GM23248 (cell line): Measurements from ENCODE around the gene AP3B1. TPM values are rescaled to one million over a fixed set of nuclear protein-coding genes. Genes with fewer than 3 reads are reported as not detected.

Experiments
- DNase-seq: peaks from one replicate; pipeline ENCODE4 v3.0.0-alpha.2; 2015
- H2AFZ ChIP-seq: fragments of 200-600 bp; sonication (generic); 2 replicates; pipeline ENCODE4 v1.6.1; 2016; ENCODE audit warnings: antibody characterized with exemption
- H3F3A ChIP-seq: fragments of 200-600 bp; sonication (generic); 2 replicates; pipeline ENCODE4 v1.6.1; 2016; ENCODE audit warnings: mild to moderate bottlenecking, antibody characterized with exemption, mixed run types; ENCODE audit not compliant: insufficient read depth
- H3K27ac ChIP-seq: fragments of 200-600 bp; sonication (generic); 2 replicates; pipeline ENCODE4 v1.5.1; 2016; ENCODE audit warnings: mild to moderate bottlenecking
- H3K27me3 ChIP-seq: fragments of 200-600 bp; sonication (generic); replicated peaks from 2 replicates; pipeline ENCODE4 v1.6.1; 2016; ENCODE audit warnings: mild to moderate bottlenecking; ENCODE audit not compliant: insufficient read depth
- H3K36me3 ChIP-seq: fragments of 200-600 bp; sonication (generic); 2 replicates; pipeline ENCODE4 v1.6.1; 2016; ENCODE audit warnings: low read depth, mild to moderate bottlenecking
- H3K4me1 ChIP-seq: fragments of 200-600 bp; sonication (generic); 2 replicates; pipeline ENCODE4 v1.6.1; 2016; ENCODE audit warnings: mild to moderate bottlenecking; ENCODE audit not compliant: insufficient read depth
- H3K4me2 ChIP-seq: fragments of 200-600 bp; sonication (generic); one replicate; pipeline ENCODE4 v1.6.1; 2016; ENCODE audit warnings: mild to moderate bottlenecking; ENCODE audit not compliant: unreplicated experiment
- H3K4me3 ChIP-seq: fragments of 200-600 bp; sonication (generic); 2 replicates; pipeline ENCODE4 v1.5.1; 2016; ENCODE audit warnings: mild to moderate bottlenecking
- H3K79me2 ChIP-seq: fragments of 200-600 bp; sonication (generic); 2 replicates; pipeline ENCODE4 v1.6.1; 2016; ENCODE audit warnings: mild to moderate bottlenecking; ENCODE audit not compliant: insufficient read depth
- H3K9ac ChIP-seq: fragments of 200-600 bp; sonication (generic); 2 replicates; pipeline ENCODE4 v1.6.1; 2016; ENCODE audit warnings: mild to moderate bottlenecking
- H3K9me2 ChIP-seq: fragments of 200-600 bp; sonication (generic); 2 replicates; pipeline ENCODE4 v1.6.1; 2016; ENCODE audit warnings: mixed run types, mild to moderate bottlenecking, moderate library complexity; ENCODE audit not compliant: insufficient read depth
- H3K9me3 ChIP-seq: fragments of 200-600 bp; sonication (generic); one replicate; pipeline ENCODE4 v1.6.1; 2017; ENCODE audit warnings: low read depth
- H4K20me1 ChIP-seq: fragments of 200-600 bp; sonication (generic); 2 replicates; pipeline ENCODE4 v1.6.0; 2016; ENCODE audit not compliant: insufficient read depth
- EZH2 ChIP-seq: fragments of 200-600 bp; sonication (generic); IDR thresholded peaks from 2 replicates; pipeline ENCODE4 v1.6.1; 2018; ENCODE audit warnings: antibody characterized with exemption, mild to moderate bottlenecking; ENCODE audit not compliant: insufficient read depth, poor library complexity, severe bottlenecking
- EZH2phosphoT487 ChIP-seq: fragments of 200-600 bp; sonication (generic); IDR thresholded peaks from 2 replicates; pipeline ENCODE4 v1.6.1; 2018; ENCODE audit warnings: antibody characterized with exemption, moderate library complexity, mild to moderate bottlenecking, low read depth; ENCODE audit not compliant: insufficient read depth
- WGBS, 2 experiments: methylation state at CpG; one replicate each; pipeline ENCODE4 v1.1.6; 2015 to 2017; ENCODE audit warnings: low lambda C conversion rate in 2 of 2, low coverage in 1 of 2; ENCODE audit errors: missing lambda C conversion rate in 2 of 2; 5-methylcytosine and 5-hydroxymethylcytosine counted together
- in situ Hi-C: fragments of 300-500 bp; cut with MboI; formaldehyde crosslinking; loops from 2 replicates; pipeline ENCODE4 v1.15.0; 2020
- polyA plus RNA-seq: library from polyadenylated mRNA; unstranded; fragments of >200 nt; fragmentation: Nextera tagmentation; extraction: Ambion mirVana; gene quantifications from 2 replicates; pipeline ENCODE4 v1.2.1, GENCODE V29; 2016
- total RNA-seq: library from RNA; depleted of rRNA; stranded (reverse); fragments of >200 nt; shearing (Covaris generic); gene quantifications from 2 replicates; pipeline ENCODE4 v1.2.3, GENCODE V29; 2014

Gene AP3B1
- total and polyA plus RNA-seq, 2 experiments from 2014 or later, result 40.3 to 49.7 TPM

DNA sequence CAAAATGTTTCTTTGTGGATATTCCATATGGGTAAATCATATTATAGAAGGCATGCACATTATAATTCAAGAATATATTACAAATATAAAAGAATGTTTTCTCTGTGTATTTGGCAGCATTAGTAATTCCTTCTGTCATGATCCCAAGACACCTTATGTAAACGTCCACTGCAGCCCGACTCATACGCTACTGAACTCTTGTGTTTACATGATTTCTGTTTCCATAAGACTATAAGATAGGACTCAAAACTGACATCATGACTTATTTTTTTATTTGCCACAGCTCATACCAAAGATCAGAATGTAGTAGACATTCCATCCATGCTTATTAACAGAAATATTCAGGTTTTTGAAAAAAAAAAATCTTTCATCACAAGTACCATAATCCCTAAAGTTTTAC is 234.1 kb downstream of the AP3B1 start:
- Histone ChIP-seq H3K36me3 (no peaks in the 10 kb centered on the region), H3K9me2 (no peaks in the 10 kb centered on the region), H3K9ac (no peak overlapping the region), H4K20me1 (no peaks in the 10 kb centered on the region), H3F3A (no peaks in the 10 kb centered on the region), H3K4me2 (no peak overlapping the region), H3K27ac (no peak overlapping the region), H2AFZ (no peak overlapping the region), H3K4me1 (peaks cover 7% of the 10 kb centered on the region; the same call in 1 of the 2 replicates), H3K4me3 (no peak overlapping the region), H3K79me2 (no peaks in the 10 kb centered on the region), H3K27me3 (no peaks in the 10 kb centered on the region), H3K9me3 (no peaks in the 10 kb centered on the region)
- TF ChIP-seq EZH2, result no peak
- TF ChIP-seq EZH2phosphoT487, result no peak
- in situ Hi-C loops, result no loop called here
- 80 to 81% methylated on average over 3 of the region's 3 CpGs for whole genome bisulfite sequencing, 2 experiments
- peak; percentile 28 for DNase-seq

- Histone ChIP-seq H3K27ac (no peak overlapping the region), H3K27me3 (no peaks in the 10 kb centered on the region), H4K20me1 (no peaks in the 10 kb centered on the region), H3K4me2 (no peak overlapping the region), H3F3A (no peaks in the 10 kb centered on the region), H2AFZ (no peak overlapping the region), H3K36me3 (no peaks in the 10 kb centered on the region), H3K9me3 (no peaks in the 10 kb centered on the region), H3K4me3 (no peak overlapping the region), H3K4me1 (peaks cover 7% of the 10 kb centered on the region; the same call in 1 of the 2 replicates), H3K9me2 (no peaks in the 10 kb centered on the region), H3K79me2 (no peaks in the 10 kb centered on the region), H3K9ac (no peak overlapping the region)
- in situ Hi-C loops, result no loop called here
- DNase-seq, result no peak
- 54 to 57% methylated on average over 2 of the region's 2 CpGs for WGBS, 2 experiments
- TF ChIP-seq EZH2phosphoT487 (no peak), EZH2 (no peak)
Observed at GRCh38 chr5:78058625-78059024, 235.9 kb downstream of the AP3B1 start.

DNA sequence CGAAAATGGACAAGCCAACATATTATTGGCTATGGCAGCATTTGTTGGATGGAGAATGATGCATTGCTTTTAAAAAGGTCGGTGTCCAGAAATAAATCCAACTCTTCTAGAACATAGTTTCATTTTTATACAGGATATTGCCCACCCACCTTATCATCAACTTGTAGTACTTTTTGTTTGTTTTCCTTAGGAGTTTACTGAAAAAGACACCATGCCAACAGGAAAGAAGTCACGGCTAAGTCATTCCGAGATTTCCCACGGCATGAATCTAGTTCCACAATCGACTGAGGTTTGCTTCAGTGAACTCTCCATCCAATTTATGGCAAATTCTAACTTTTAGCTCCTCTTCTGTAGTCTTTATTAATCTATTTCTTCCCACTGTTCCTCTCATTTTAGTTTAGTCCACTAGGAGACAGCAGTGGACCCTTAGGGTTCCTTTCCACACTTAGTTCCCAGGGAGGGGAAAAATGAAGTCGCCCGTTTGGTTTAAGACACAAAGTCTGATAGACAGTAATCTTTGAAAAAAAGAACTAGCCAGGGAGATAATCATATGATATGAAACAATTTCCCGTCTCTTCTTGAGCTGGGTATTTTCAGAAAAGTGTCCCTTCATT is 237.5 kb downstream of the AP3B1 start:
- H3K36me3 ChIP-seq, result no peaks in the 10 kb centered on the region
- no peaks in the 10 kb centered on the region for H3K27me3 ChIP-seq
- H3K4me2 ChIP-seq, result no peak overlapping the region
- in situ Hi-C loops, result no loop called here
- WGBS, 2 experiments, result 91% methylated on average over 9 of the region's 9 CpGs
- no peaks in the 10 kb centered on the region for H3K79me2 ChIP-seq
- no peaks in the 10 kb centered on the region for H3K9me3 ChIP-seq
- H3K4me3 ChIP-seq, result no peak overlapping the region
- no peaks in the 10 kb centered on the region for H3K9me2 ChIP-seq
- H2AFZ ChIP-seq, result no peak overlapping the region
- H3K4me1 ChIP-seq, result peaks cover 7% of the 10 kb centered on the region; the same call in 1 of the 2 replicates
- H3K9ac ChIP-seq, result no peak overlapping the region
- no peaks in the 10 kb centered on the region for H4K20me1 ChIP-seq
- no peaks in the 10 kb centered on the region for H3F3A ChIP-seq
- no peak overlapping the region for H3K27ac ChIP-seq
- TF ChIP-seq EZH2phosphoT487 (no peak), EZH2 (no peak)
- DNase-seq, result no peak

GRCh38 chr5:78056053-78056452 is 238.4 kb downstream of the AP3B1 start:
- H3K27me3 ChIP-seq, result no peaks in the 10 kb centered on the region
- H3K27ac ChIP-seq, result no peak overlapping the region
- no peak for TF ChIP-seq EZH2
- TF ChIP-seq EZH2phosphoT487, result no peak
- H3K79me2 ChIP-seq, result no peaks in the 10 kb centered on the region
- H3K36me3 ChIP-seq, result no peaks in the 10 kb centered on the region
- no peak overlapping the region for H3K9ac ChIP-seq
- no peaks in the 10 kb centered on the region for H3K9me2 ChIP-seq
- H3F3A ChIP-seq, result no peaks in the 10 kb centered on the region
- in situ Hi-C loops, result no loop called here
- peaks cover 10% of the 10 kb centered on the region for H3K4me1 ChIP-seq
- H4K20me1 ChIP-seq, result no peaks in the 10 kb centered on the region
- H3K4me3 ChIP-seq, result no peak overlapping the region
- H3K4me2 ChIP-seq, result no peak overlapping the region
- 47 to 78% methylated on average over 1 of the region's 1 CpG for WGBS, 2 experiments
- DNase-seq, result no peak
- H3K9me3 ChIP-seq, result no peaks in the 10 kb centered on the region
- H2AFZ ChIP-seq, result no peak overlapping the region
